Heart left ventricle (tissue), 16 donors: Measurements from ENCODE around the gene FAM43A. TPM values are rescaled to one million over a fixed set of nuclear protein-coding genes. Genes with fewer than 3 reads are reported as not detected.

Experiments
- ATAC-seq, 4 donors: fragments of 200-7000 bp; cut with Tn5 transposase; one replicate each; pipeline ENCODE4 v1.9.1; 2020 to 2022; ENCODE audit warnings: moderate library complexity in 4 of 4, mild to moderate bottlenecking in 3 of 4, moderate number of reproducible peaks in 1 of 4
- DNase-seq, 5 donors: peaks; one replicate each; pipeline ENCODE4 v3.0.0-alpha.2; 2020
- H3K27ac ChIP-seq, 12 donors: fragments of 200-600 bp; sonication (generic) in 4 of 12; one replicate each; pipeline versions ENCODE4 v1.5.0 to v1.8.0; 2016 to 2022; ENCODE audit warnings: mild to moderate bottlenecking in 2 of 12
- H3K27me3 ChIP-seq, 9 donors: fragments of 200-600 bp; sonication (generic) in 2 of 9; one replicate each; pipeline versions ENCODE4 v1.5.1 to v1.8.0; 2016 to 2022; ENCODE audit warnings: mild to moderate bottlenecking in 3 of 9
- H3K36me3 ChIP-seq, 9 donors: fragments of 200-600 bp; sonication (generic) in 2 of 9; one replicate each; pipeline versions ENCODE4 v1.5.0 to v1.8.0; 2018 to 2022; ENCODE audit warnings: mild to moderate bottlenecking in 2 of 9
- H3K4me1 ChIP-seq, 12 donors: fragments of 200-600 bp; sonication (generic) in 4 of 12; one replicate each; pipeline versions ENCODE4 v1.5.0 to v1.8.0; 2016 to 2022; ENCODE audit warnings: mild to moderate bottlenecking in 3 of 12
- H3K4me3 ChIP-seq, 12 donors: fragments of 200-600 bp; sonication (generic) in 4 of 12; one replicate each; pipeline versions ENCODE4 v1.5.0 to v1.8.0; 2017 to 2022; ENCODE audit warnings: mild to moderate bottlenecking in 9 of 12, moderate library complexity in 4 of 12
- H3K9me3 ChIP-seq, 12 donors: fragments of 200-600 bp; sonication (generic) in 4 of 12; one replicate each; pipeline versions ENCODE4 v1.5.0 to v1.8.0; 2016 to 2022; ENCODE audit warnings: mild to moderate bottlenecking in 1 of 12
- CTCF ChIP-seq, 12 donors: fragments of 200-600 bp; sonication (generic) in 4 of 12; IDR thresholded peaks; one replicate each; pipeline versions ENCODE4 v1.5.0 to v1.8.0; 2018 to 2022; ENCODE audit warnings: antibody characterized with exemption in 12 of 12, mild to moderate bottlenecking in 5 of 12
- POLR2A ChIP-seq, 2 donors: fragments of 450-650 bp; IDR thresholded peaks; one replicate each; pipeline ENCODE4 v1.6.1; 2017; ENCODE audit warnings: antibody characterized with exemption in 2 of 2, mild to moderate bottlenecking in 2 of 2, moderate library complexity in 2 of 2
- WGBS, 4 donors: extraction: QIAGEN DNeasy Blood & Tissue Kit in 2 of 4; methylation state at CpG; one replicate each; pipeline versions ENCODE4 v1.1.5 to v1.1.7; 2013 to 2018; 5-methylcytosine and 5-hydroxymethylcytosine counted together
- intact Hi-C, 10 donors: fragments of 100-400 bp; cut with DNase I; formaldehyde crosslinking; loops; one replicate each; pipeline versions ENCODE4 v1.11.1 to v1.14.2; 2022
- polyA plus RNA-seq, 2 donors: library from polyadenylated mRNA; stranded (reverse); fragments of 200-250 nt; gene quantifications; one replicate each; pipeline ENCODE4 v1.2.3, GENCODE V29; 2013
- total RNA-seq, 9 donors: library from RNA; depleted of rRNA in 2 of 9; stranded (reverse); fragments of >200 nt in 2 of 9; fragmentation: NEBNext Ultra II Directional in 3 of 9; extraction: Animal tissue kit (Norgen Biotek cat#: 25700) in 3 of 9; gene quantifications; one replicate each; pipeline versions ENCODE4 v1.1.0 to v1.2.4, GENCODE V29; 2016 to 2023
- donor health status: ischemic (EF 13 %, LVEDD 7.1; RV severe dilation, severe dysfunction).
- donor health status: healthy with polysubstance abuse.
- donor health status: DM: no; HTN: yes; CAD: no.
- donor health status: DM: no; HTN: no; CAD: no.
- donor health status: ischemic (EF 25% LVEDD 6.9; RV normal size, moderate dysfunction).
- donor health status: ischemic (EF 25% LVEDD 5.7; RV mildly dilated, moderate dysfunction).
- donor health status: healthy.
- donor health status: DM: yes; HTN: yes; CAD: no.
- donor health status: ischemic (EF 35%, LVEDD 5.7; RV mildly dilated, moderate dysfunction).
- donor health status: nonischemic (EF 11% LVEDD 7.7; RV severe dilation, severe dysfunction).
- donor health status: DM: yes; HTN: yes; CAD: no.
- donor health status: PGD.
- donor health status: ischemic (EF 29% LVEDD 5.4; RV normal size, mild dysfunction).
- donor health status: nonischemic (EF 23%, LVEDD 6.1; RV moderate dilation, normal function).

The FAM43A gene
- total and polyA plus RNA-seq, 11 donors, result 7.5 to 34.8 (median 15.5) TPM

GRCh38 chr3:194671511-194671899 lies 14.2 kb upstream of the FAM43A start:
- peak; percentile 17 to 59 (median 42) for TF ChIP-seq CTCF (IDR thresholded peaks at IDR 0.05)
- no peak for TF ChIP-seq POLR2A (IDR thresholded peaks at IDR 0.05)
- peak in 2 of 4 donors; percentile 5 to 23 for ATAC-seq

GRCh38 chr3:194671900-194672808 lies 13.5 kb upstream of the FAM43A start, which contains the start of gene LSG1:
LSG1 (minus strand) TSS chr3:194672191; CDS start chr3:194672162, 29 bp downstream.
- peak; percentile 92 to 95 (median 94) for DNase-seq
- H3K4me1 ChIP-seq, result peaks cover 0 to 36% (median 17%) of the 10 kb centered on the region in 12 donors
- peak; percentile 92 to 97 (median 95) for ATAC-seq
- peak in 1 of 12 donors; percentile 5 for TF ChIP-seq CTCF (IDR thresholded peaks at IDR 0.05)
- peak in 1 of 2 donors; percentile 39 for TF ChIP-seq POLR2A (IDR thresholded peaks at IDR 0.05)
- peak within 1 kb of the TSS; percentile 67 to 93 (median 82) for H3K4me3 ChIP-seq
- intact Hi-C loops, result loop anchor here in 4 of 10 donors (1.0 to 10.0 kb wide), 4 partner anchors 430 to 853 kb away; partner anchors contain the start of gene ACAP2 (in 1 of the 4)
- H3K27ac ChIP-seq, result peak within 1 kb of the TSS; percentile 90 to 98 (median 94)
- no peaks in the 10 kb centered on the region for H3K27me3 ChIP-seq
- H3K36me3 ChIP-seq, result peaks cover 0 to 23% (median 17%) of the 10 kb centered on the region in 9 donors
- 0 to 1% (median 0%) methylated on average over 39 to 57 of the region's 57 CpGs for WGBS, 4 donors
- H3K9me3 ChIP-seq, result no peaks in the 10 kb centered on the region

More at GRCh38 chr3:194671511-194671899, 14.2 kb upstream of the FAM43A start:
- H3K36me3 ChIP-seq, result peaks cover 0 to 29% (median 21%) of the 10 kb centered on the region in 9 donors
- 0 to 1% (median 0%) methylated on average over 5 of the region's 5 CpGs for WGBS, 4 donors
- H3K27ac ChIP-seq, result peak overlapping the region in 11 of 12 donors; percentile 90 to 98 (median 93)
- no peak for DNase-seq
- no peaks in the 10 kb centered on the region for H3K27me3 ChIP-seq
- intact Hi-C loops, result loop anchor here in 2 of 10 donors (5.0 to 10.0 kb wide), 2 partner anchors 771 to 853 kb away; partner anchors contain the start of gene ACAP2 (in 1 of the 2)
- peaks cover 0 to 36% (median 17%) of the 10 kb centered on the region in 12 donors for H3K4me1 ChIP-seq
- no peaks in the 10 kb centered on the region for H3K9me3 ChIP-seq
- H3K4me3 ChIP-seq, result peak overlapping the region; percentile 67 to 93 (median 82)

- 31 to 44% (median 35%) methylated on average over 5 of the region's 5 CpGs for WGBS, 4 donors
- H3K27ac ChIP-seq, result peak overlapping the region; percentile 90 to 98 (median 94)
- DNase-seq (no peak), ATAC-seq (peak in 2 of 4 donors; percentile 5 to 6)
- TF ChIP-seq CTCF (IDR thresholded peaks at IDR 0.05) (no peak), POLR2A (IDR thresholded peaks at IDR 0.05) (no peak)
- H3K9me3 ChIP-seq, result no peaks in the 10 kb centered on the region
- H3K27me3 ChIP-seq, result no peaks in the 10 kb centered on the region
- peak overlapping the region; percentile 67 to 93 (median 82) for H3K4me3 ChIP-seq
- intact Hi-C loops, result loop anchor here in 4 of 10 donors (1.0 to 10.0 kb wide), 4 partner anchors 429 to 852 kb away; partner anchors contain the start of gene ACAP2 (in 1 of the 4)
- peaks cover 0 to 22% (median 16%) of the 10 kb centered on the region in 9 donors for H3K36me3 ChIP-seq
- H3K4me1 ChIP-seq, result peaks cover 0 to 36% (median 17%) of the 10 kb centered on the region in 12 donors
Observed at GRCh38 chr3:194672876-194673275, 12.8 kb upstream of the FAM43A start.
